HG03354 (cell line): ENCODE results near the gene DOCK4.

Experiments used
- ATAC-seq: cut with Tn5 transposase; IDR thresholded peaks from one replicate; pipeline ENCODE4 v1.9.1; 2021; ENCODE audit warnings: mild to moderate bottlenecking; ENCODE audit not compliant: unreplicated experiment, poor library complexity, severe bottlenecking

Gene DOCK4

DNA sequence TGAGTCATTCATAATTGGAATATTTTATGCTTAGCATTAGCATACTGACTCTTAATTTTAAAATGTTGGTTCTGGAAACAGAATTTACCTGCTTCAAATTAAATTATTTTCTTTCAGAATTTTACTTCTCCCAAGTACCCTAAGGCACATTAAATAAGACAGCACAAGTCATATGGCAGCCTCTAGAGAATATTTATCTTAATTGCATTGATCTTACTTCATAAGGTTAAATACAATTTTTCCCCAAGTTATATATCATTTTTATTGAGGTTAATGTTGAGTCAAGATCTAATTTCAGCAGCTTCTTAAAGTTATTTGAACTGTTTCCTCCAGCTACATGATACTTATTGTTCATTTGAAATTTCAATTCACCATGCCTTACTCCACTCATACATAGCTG, 520.9 kb downstream of the DOCK4 start:
- ATAC-seq, result no peak

DNA sequence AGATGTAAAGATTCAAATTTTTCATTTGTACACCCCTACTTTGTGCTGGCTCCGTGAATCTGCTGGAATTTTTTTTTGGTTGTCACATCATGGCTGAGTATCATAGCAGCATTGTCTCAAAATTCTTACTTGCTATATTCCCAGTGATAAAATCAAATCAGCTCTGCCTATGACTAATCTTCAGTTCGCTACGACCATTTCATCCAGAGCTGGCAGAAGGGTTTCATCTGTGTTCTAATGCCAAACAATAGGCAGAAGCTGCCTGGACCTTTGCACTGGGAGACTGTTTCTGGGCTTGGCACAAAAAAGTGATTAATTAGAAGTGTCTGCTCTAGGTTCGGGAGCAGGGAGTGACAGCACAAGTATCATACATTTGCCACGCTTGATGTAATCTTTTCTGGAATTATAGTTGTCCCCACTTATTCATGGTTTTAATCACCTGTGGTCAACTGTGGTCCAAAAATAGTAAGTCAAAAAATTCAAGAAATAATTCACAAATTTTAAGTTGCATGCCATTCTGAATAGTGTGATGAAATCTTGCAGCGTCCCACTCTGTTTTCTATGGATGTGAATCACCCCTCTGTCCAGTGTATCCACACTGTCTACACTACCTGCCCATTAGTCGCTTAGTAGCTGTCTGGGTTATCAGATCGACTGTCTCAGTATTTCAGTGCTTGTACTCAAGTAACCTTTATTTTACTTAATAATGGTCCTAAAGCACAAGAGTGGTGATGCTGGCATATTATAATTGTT, 523.4 kb downstream of the DOCK4 start:
- no peak for ATAC-seq

DNA sequence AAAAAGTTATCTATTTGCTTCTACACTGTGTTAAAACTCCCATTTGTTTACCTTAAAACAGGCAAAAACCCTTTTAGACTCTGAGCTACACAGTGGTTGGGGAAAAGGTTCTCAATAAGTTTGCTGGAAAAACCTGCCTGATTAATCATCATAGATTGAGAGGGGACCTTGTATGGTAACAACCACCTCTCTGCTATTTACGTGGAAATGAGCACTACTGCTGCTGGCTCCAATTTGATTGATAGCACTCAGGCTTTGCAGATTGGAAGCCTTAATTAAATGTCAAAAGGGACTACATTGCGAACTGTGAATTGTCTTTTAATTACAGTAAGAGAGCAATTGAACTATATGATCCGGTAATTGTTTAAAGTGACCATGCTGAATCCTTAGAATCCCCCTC, 525.0 kb downstream of the DOCK4 start:
- no peak for ATAC-seq

DNA sequence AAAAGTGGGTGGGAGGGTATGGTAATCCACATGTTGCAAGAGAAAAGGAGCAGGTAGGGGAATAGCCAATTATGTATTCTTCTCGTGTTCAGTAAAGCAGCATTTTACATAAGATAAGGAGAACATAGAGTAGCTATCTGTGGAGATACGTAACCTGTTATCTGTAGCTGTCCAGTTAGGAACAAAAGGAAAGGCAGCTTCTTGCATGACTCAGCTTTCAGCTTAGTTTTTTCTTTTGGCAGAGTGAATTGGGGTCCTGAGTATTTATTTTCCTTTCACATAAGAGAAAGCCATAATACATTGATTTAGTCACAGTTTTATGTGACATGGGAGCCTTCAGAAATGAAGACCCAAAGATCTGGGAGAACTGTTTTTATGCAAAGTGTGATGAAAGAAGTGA, 527.2 kb downstream of the DOCK4 start:
- no peak for ATAC-seq

DNA sequence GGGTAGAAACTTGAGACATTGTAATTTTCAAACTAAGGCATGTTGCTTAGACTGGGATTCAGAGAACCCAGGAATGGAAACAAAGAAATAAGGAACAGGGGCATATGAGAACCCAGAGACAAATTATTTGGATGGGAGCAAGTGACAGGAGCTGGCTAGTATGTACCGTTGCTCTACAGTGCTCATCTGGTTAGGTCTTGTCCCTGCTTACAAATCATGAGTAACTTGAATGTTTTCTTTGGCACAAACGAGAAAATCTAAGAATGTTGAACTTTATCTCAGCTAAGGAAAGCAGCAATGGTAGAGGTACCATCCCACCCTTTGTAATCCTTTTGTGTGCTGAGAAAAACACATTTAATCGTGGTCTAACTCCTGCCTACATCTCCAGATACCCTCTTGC, 527.9 kb downstream of the DOCK4 start:
- no peak for ATAC-seq

DNA sequence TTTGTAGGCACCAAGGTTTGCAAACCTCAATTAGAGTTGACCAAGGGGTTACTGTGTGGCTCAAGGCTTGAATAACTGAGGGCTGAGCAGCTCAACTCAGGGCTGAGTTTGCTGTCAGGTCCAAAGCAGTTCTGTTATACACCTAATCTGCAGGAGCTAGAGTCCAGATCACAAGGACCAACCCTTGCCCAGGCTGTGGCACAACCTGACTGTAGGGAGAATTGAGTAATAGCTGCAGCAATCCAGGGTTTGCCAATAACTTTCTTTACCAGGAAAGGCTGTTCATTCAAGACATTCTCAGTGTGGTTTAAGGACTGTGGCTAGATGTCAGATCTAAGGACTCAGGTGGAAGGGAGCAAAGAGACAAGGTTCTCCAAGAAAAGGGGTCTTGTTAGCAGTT, 528.4 kb downstream of the DOCK4 start:
- no peak for ATAC-seq

DNA sequence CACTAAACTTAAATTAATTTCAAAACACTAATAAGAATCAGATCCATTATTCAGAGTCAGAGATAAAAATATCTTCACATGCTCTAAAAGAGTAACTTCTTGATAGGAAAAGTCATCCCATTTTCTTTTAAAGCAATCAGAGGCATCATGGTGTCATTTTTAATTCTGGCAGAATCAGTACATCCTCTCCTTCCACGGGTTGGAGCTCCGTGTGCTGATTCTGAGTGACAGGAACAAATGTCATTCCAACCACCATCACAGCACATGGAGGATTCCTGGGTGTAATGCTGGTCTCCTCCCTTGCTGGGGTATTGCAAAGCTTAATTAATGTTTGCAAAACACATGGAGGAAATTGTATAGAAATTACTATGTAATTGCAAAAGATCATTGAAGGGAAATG, 529.4 kb downstream of the DOCK4 start:
- ATAC-seq, result no peak
